NCI-H2107 treated with DMSO at 0.1 percent for 48 hours (cell line): ENCODE measurements around the gene USP20.

Experiments
- DNase-seq: peaks from one replicate; lab custom pipeline; 2025; ENCODE audit not compliant: unreplicated experiment; lab: John Stamatoyannopoulos, UW

The USP20 gene

GRCh38 chr9:129914051-129914450 lies 78.8 kb downstream of the USP20 start:
- DNase-seq: no peak

DNA sequence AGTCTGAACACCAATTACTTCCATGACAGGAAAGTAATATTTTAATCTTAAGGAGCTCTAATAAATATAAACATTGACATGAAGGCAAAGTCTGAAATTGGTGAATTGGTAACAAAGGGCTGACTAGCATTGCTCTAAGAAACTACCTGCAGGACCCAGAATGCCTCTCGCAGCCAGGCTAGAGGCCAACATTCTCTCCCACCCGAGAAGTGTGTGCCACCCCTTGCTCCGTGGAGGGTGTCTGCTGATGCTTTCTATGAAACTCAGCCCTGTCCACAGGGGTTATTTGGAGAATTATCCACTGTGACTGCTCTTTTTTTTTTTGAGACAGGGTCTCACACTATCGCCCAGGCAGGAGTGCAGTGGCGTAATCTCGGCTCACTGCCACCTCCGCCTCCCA lies 81.4 kb downstream of the USP20 start:
- no peak for DNase-seq

DNA sequence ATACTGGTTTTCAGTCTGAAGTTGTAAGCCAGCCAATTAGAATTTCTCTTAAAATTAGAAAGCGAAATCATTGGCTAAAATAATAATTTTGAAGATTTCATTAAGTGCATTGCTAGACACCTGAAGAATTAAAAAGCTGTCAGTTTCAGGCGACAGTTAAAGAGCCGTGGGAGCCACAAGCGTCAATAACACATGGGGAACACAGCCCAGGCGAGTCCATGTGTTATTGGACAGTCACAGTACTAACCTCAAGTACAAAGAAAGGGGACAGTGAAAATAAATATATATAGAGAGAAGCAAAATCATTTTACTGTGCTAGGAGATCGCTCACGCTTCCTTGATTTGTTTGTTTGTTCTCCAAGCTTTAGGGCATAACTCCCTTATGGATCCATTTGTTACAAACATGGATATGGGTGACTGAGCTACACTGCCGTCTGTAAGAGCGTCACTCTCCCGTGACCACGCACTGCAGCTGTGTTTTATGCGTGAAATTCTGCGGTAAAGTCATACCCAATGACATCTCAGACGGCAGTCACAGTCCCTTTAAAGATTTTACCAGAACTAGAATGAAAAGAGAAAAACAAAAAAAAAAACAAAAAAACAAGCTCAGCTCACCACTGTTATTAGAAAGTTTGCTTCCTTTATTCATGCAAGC lies 83.2 kb downstream of the USP20 start:
- no peak for DNase-seq

- DNase-seq: no peak
Measured at GRCh38 chr9:129919277-129919676, 84.0 kb downstream of the USP20 start.

DNA sequence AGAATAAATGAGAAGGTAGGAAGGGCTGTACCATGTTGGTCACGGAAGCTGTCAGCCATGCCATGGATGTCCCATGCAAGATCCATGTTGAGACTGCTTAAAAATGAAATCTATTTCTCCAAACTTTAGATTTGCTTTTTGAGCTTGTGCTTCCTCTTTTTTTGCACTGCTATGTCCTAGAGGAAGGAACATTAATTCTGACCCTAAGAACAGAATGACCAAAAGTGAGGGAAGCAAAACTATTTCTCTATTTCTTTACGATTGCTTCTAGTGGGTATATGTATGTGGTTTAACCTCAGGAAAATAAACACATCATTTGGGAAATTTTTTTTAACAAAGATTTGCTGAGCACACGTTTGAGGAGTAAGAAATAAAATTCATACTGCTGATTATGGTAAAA lies 84.6 kb downstream of the USP20 start:
- no peak for DNase-seq

DNA sequence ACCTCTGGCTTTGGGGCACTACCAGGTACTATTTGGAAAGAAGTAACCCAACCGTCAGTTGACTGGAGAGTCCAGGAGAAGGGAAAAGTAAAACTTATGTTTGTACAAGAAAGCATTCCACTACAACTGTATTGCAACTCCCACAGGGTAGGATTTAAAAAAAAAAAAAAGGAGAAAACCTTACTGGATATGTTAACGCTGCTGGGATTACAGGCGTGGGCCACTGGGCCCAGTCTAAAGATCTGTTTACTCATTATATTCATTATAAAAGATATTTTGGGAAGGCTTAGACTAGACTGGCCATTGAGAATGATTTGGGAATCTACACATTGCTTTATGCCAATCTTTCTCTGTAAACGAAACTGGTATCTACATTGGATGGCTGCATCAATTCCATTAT lies 86.6 kb downstream of the USP20 start:
- DNase-seq: no peak

DNA sequence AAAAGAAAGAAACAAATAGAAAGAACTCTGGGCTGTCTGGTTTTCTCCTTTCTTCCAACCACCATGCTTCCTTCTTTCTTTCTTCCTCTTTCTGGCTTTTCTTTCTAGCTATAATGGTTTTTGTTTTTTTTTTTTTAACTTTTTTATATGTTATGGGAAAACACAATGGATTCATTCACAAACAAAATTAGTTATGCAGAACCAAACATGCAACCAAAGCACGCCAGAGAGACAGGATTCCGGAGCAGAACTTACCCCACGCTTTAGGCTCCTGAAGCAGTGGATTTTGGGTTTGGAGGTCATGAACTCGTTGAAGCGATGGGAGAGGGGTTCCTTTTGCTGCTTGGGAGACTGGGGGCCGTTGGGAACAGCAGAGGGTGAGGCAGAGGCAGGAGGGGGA lies 88.3 kb downstream of the USP20 start:
- no peak for DNase-seq

DNA sequence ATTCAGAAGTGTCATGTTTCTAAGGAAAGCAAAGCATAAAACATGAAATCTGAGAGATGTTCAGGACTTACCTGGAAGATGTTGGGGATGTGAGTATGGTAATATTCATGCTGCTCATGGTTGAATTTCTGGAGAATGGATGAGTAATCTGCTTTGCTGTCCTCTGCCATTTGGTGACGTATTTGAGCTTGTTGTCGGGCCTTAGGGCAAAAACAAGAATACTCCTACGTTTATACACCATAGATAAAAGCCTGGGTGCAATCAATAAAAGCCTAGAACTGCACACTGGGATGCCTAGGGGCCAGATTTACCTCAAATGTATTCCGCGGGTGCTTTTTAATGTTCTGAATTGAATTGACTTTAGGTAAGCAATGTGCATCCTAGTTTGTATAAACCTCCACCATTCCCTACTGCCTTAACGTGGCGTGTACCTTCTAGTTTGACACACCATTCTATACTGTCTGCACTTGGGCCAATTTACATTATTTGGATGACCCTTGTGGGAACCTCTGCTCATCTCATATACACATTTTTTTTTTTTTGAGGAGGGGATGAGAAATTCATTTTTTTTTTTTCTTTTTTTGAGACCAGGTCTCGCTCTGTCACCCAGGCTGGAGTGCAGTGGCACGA lies 94.4 kb downstream of the USP20 start:
- no peak for DNase-seq

GRCh38 chr9:129930743-129931142 lies 95.5 kb downstream of the USP20 start:
- no peak for DNase-seq
